Cardiac septum (tissue), 1 donor: ENCODE measurements around the gene IMP3. TPM values are rescaled to one million over a fixed set of nuclear protein-coding genes. Genes with fewer than 3 reads are reported as not detected.
A peak's percentile ranks its signal among the peaks of the same experiment; 100 is the strongest.

Source experiments
- DNase-seq: peaks from one replicate; pipeline ENCODE4 v3.0.0-alpha.2; 2020; ENCODE audit warnings: low spot score
- intact Hi-C: fragments of 100-400 bp; cut with DNase I; formaldehyde crosslinking; loops from one replicate; pipeline ENCODE4 v1.14.0; 2022
- total RNA-seq: library from RNA; stranded (reverse); fragmentation: NEBNext Ultra II Directional; extraction: Animal tissue kit (Norgen Biotek cat#: 25700); gene quantifications from one replicate; pipeline ENCODE4 v1.2.1, GENCODE V29; 2021
- donor health status: DM: no; HTN: no; CAD: no.

The IMP3 gene
- total RNA-seq, 1 donor from 2014 or later: 30.0 TPM

- intact Hi-C loops: no loop called here
- no peak for DNase-seq
These were observed 34.3 kb upstream of the IMP3 start for GRCh38 chr15:75674366-75674765.

- intact Hi-C loops: no loop called here
These were observed 33.6 kb upstream of the IMP3 start for GRCh38 chr15:75673426-75674235.

GRCh38 chr15:75672646-75673425, 32.8 kb upstream of the IMP3 start:
- DNase-seq: no peak
- intact Hi-C loops: no loop called here

More at GRCh38 chr15:75673426-75674235, 33.6 kb upstream of the IMP3 start:
- DNase-seq: peak; percentile 84

GRCh38 chr15:75671730-75672602, 31.9 kb upstream of the IMP3 start:
- intact Hi-C loops: no loop called here
- no peak for DNase-seq

- DNase-seq: no peak
- intact Hi-C loops: no loop called here
These were observed 29.8 kb upstream of the IMP3 start for GRCh38 chr15:75669879-75670212.

- no peak for DNase-seq
- intact Hi-C loops: no loop called here
These were observed 29.3 kb upstream of the IMP3 start for GRCh38 chr15:75669191-75669878.

- intact Hi-C loops: no loop called here
- DNase-seq: no peak
These were observed 26.9 kb upstream of the IMP3 start for GRCh38 chr15:75666823-75667501.

- intact Hi-C loops: no loop called here
- DNase-seq: no peak
These were observed 24.0 kb upstream of the IMP3 start for GRCh38 chr15:75663931-75664421.

- no peak for DNase-seq
- intact Hi-C loops: no loop called here
These were observed 22.9 kb upstream of the IMP3 start for GRCh38 chr15:75662823-75663519.

- intact Hi-C loops: no loop called here
- DNase-seq: no peak
These were observed 21.7 kb upstream of the IMP3 start for GRCh38 chr15:75661756-75662140.

- peak; percentile 89 for DNase-seq
- intact Hi-C loops: no loop called here
These were observed 21.2 kb upstream of the IMP3 start for GRCh38 chr15:75661100-75661755.

GRCh38 chr15:75659928-75660645, 20.1 kb upstream of the IMP3 start:
- intact Hi-C loops: no loop called here
- DNase-seq: no peak

- DNase-seq: no peak
- intact Hi-C loops: no loop called here
These were observed 19.2 kb upstream of the IMP3 start for GRCh38 chr15:75659141-75659771.

GRCh38 chr15:75656813-75657212, 16.8 kb upstream of the IMP3 start:
- DNase-seq: no peak
- intact Hi-C loops: no loop called here

GRCh38 chr15:75656331-75656730, 16.3 kb upstream of the IMP3 start:
- intact Hi-C loops: no loop called here
- DNase-seq: peak; percentile 53

GRCh38 chr15:75655931-75656330, 15.9 kb upstream of the IMP3 start:
- no peak for DNase-seq
- intact Hi-C loops: no loop called here
